GM04504 (cell line): Measurements from ENCODE around the gene LRRC57.
"Not testable (repeated sequence)": the region's sequence is repeated elsewhere in the genome, so short reads cannot be mapped to it uniquely, and the experiment has no call there.

Experiments
- DNase-seq: peaks from one replicate; pipeline ENCODE4 v3.0.0-alpha.2; 2012; ENCODE audit warnings: low read depth

LRRC57 gene

GRCh38 chr15:42548249-42549031 lies at the start of gene LRRC57, which contains the start of gene HAUS2:
Gene LRRC57, minus strand, starts transcription at chr15:42548793. Its CDS starts 359 bp downstream, at chr15:42548434.
Gene HAUS2, plus strand, starts transcription at chr15:42548838. Its CDS starts 35 bp downstream, at chr15:42548873.
- peak; percentile 63 for DNase-seq

- DNase-seq = no peak
Measured at GRCh38 chr15:42595626-42596240, 47.1 kb upstream of the LRRC57 start.

- DNase-seq = no peak
Measured at GRCh38 chr15:42594095-42594494, 45.5 kb upstream of the LRRC57 start.

- no peak for DNase-seq
Measured at GRCh38 chr15:42593143-42593542, 44.5 kb upstream of the LRRC57 start.

GRCh38 chr15:42592716-42593115 lies 44.1 kb upstream of the LRRC57 start:
- DNase-seq = no peak

- peak; percentile 38 for DNase-seq
Measured at GRCh38 chr15:42591238-42591934, 42.8 kb upstream of the LRRC57 start.

GRCh38 chr15:42590619-42591237 lies 42.1 kb upstream of the LRRC57 start:
- DNase-seq = no peak

GRCh38 chr15:42584031-42584765 lies 35.6 kb upstream of the LRRC57 start:
- no peak for DNase-seq

GRCh38 chr15:42582569-42583375 lies 34.2 kb upstream of the LRRC57 start:
- DNase-seq = no peak

- DNase-seq = peak; percentile 44
Measured at GRCh38 chr15:42581272-42581730, 32.7 kb upstream of the LRRC57 start.

GRCh38 chr15:42578984-42579537 lies 30.5 kb upstream of the LRRC57 start:
- DNase-seq = no peak

- peak; percentile 49 for DNase-seq
Measured at GRCh38 chr15:42577514-42578031, 29.0 kb upstream of the LRRC57 start.

GRCh38 chr15:42576776-42577175 lies 28.2 kb upstream of the LRRC57 start:
- no peak for DNase-seq

GRCh38 chr15:42576040-42576594 lies 27.5 kb upstream of the LRRC57 start:
- DNase-seq = no peak

GRCh38 chr15:42575188-42576039 lies 26.8 kb upstream of the LRRC57 start, which contains the start of gene STARD9:
Gene STARD9, plus strand, starts transcription at chr15:42575606. Its CDS starts 110 bp downstream, at chr15:42575716.
- DNase-seq = peak; percentile 97

- DNase-seq = no peak
Measured at GRCh38 chr15:42558739-42559138, 10.1 kb upstream of the LRRC57 start.

- DNase-seq = not testable (repeated sequence)
Measured at GRCh38 chr15:42556550-42557207, 8.1 kb upstream of the LRRC57 start.

GRCh38 chr15:42553554-42553953 lies 5.0 kb upstream of the LRRC57 start:
- DNase-seq = no peak
